Liver (tissue), 9 donors: ENCODE data around the gene VWF. TPM values are rescaled to one million over a fixed set of nuclear protein-coding genes. Genes with fewer than 3 reads are reported as not detected.

Source experiments
- DNase-seq: peaks from one replicate; pipeline ENCODE4 v3.0.0-alpha.2; 2017; ENCODE audit warnings: low spot score
- H3K27ac ChIP-seq, 2 donors: one replicate each; pipeline ENCODE4 v1.7.0; 2013; ENCODE audit warnings: inconsistent platforms in 2 of 2, low read length in 2 of 2, control low read depth in 1 of 2, low read depth in 1 of 2, mild to moderate bottlenecking in 1 of 2
- H3K27me3 ChIP-seq, 4 donors: one replicate each; pipeline versions ENCODE4 v1.6.1 to v1.7.0; 2013; ENCODE audit warnings: low read length in 3 of 4, inconsistent platforms in 1 of 4, mild to moderate bottlenecking in 1 of 4, moderate library complexity in 1 of 4; ENCODE audit not compliant: control insufficient read depth in 4 of 4, insufficient read depth in 4 of 4
- H3K36me3 ChIP-seq, 4 donors: one replicate each; pipeline versions ENCODE4 v1.6.1 to v1.7.0; 2013; ENCODE audit warnings: low read length in 3 of 4, mild to moderate bottlenecking in 3 of 4, low read depth in 1 of 4, moderate library complexity in 1 of 4; ENCODE audit not compliant: control insufficient read depth in 4 of 4, insufficient read depth in 3 of 4
- H3K4me1 ChIP-seq, 4 donors: one replicate each; pipeline versions ENCODE4 v1.6.1 to v1.7.0; 2013; ENCODE audit warnings: low read length in 3 of 4, mild to moderate bottlenecking in 3 of 4, moderate library complexity in 1 of 4; ENCODE audit not compliant: control insufficient read depth in 4 of 4, insufficient read depth in 4 of 4
- H3K4me3 ChIP-seq, 3 donors: one replicate each; pipeline versions ENCODE4 v1.6.1 to v1.7.0; 2013; ENCODE audit warnings: low read length in 3 of 3, control low read depth in 1 of 3, low read depth in 1 of 3, mild to moderate bottlenecking in 1 of 3
- H3K9ac ChIP-seq, 2 donors: one replicate each; pipeline ENCODE4 v1.7.0; 2013; ENCODE audit warnings: low read length in 2 of 2, mild to moderate bottlenecking in 2 of 2, moderate library complexity in 2 of 2, control low read depth in 1 of 2, low read depth in 1 of 2
- H3K9me3 ChIP-seq, 4 donors: one replicate each; pipeline versions ENCODE4 v1.6.1 to v1.7.0; 2013; ENCODE audit warnings: low read length in 3 of 4; ENCODE audit not compliant: control insufficient read depth in 4 of 4
- ATF3 ChIP-seq: IDR thresholded peaks from 2 replicates; pipeline ENCODE4 v1.6.1; 2016; ENCODE audit warnings: antibody characterized with exemption
- CTCF ChIP-seq: fragments of 150-350 bp; IDR thresholded peaks from 2 replicates; pipeline ENCODE4 v1.5.1; 2017; ENCODE audit warnings: improper control_type of control experiment, low read depth, low read length; ENCODE audit not compliant: missing input control
- EGR1 ChIP-seq, 2 donors: IDR thresholded peaks; 2 replicates each; pipeline ENCODE4 v1.6.1; 2016 to 2018; ENCODE audit warnings: antibody characterized with exemption in 2 of 2, low read depth in 2 of 2
- FOXA1 ChIP-seq: IDR thresholded peaks from 2 replicates; pipeline ENCODE4 v1.6.1; 2016; ENCODE audit warnings: antibody characterized with exemption
- FOXA2 ChIP-seq: IDR thresholded peaks from 2 replicates; pipeline ENCODE4 v1.6.1; 2016; ENCODE audit warnings: antibody characterized with exemption
- GABPA ChIP-seq, 2 donors: IDR thresholded peaks in 1 of 2; conservative IDR thresholded peaks in 1 of 2; 2 replicates each; pipeline ENCODE4 v1.6.1; 2016; ENCODE audit warnings: antibody characterized with exemption in 2 of 2, mild to moderate bottlenecking in 1 of 2, moderate library complexity in 1 of 2
- HNF4A ChIP-seq, 2 donors: conservative IDR thresholded peaks; 2 replicates each; pipeline ENCODE4 v1.6.1; 2016; ENCODE audit warnings: antibody characterized with exemption in 2 of 2, mild to moderate bottlenecking in 2 of 2
- HNF4G ChIP-seq: IDR thresholded peaks from 2 replicates; pipeline ENCODE4 v1.6.1; 2016; ENCODE audit warnings: antibody characterized with exemption
- JUND ChIP-seq, 2 donors: IDR thresholded peaks; 2 replicates each; pipeline ENCODE4 v1.6.1; 2016; ENCODE audit warnings: antibody characterized with exemption in 2 of 2
- MAX ChIP-seq: IDR thresholded peaks from 2 replicates; pipeline ENCODE4 v1.6.1; 2016; ENCODE audit warnings: antibody characterized with exemption
- NR2F2 ChIP-seq: IDR thresholded peaks from 2 replicates; pipeline ENCODE4 v1.6.1; 2016; ENCODE audit warnings: antibody characterized with exemption
- RAD21 ChIP-seq, 2 donors: IDR thresholded peaks; 2 replicates each; pipeline ENCODE4 v1.6.1; 2016; ENCODE audit warnings: antibody characterized with exemption in 2 of 2, mild to moderate bottlenecking in 2 of 2
- REST ChIP-seq: IDR thresholded peaks from 2 replicates; pipeline ENCODE4 v1.6.1; 2016; ENCODE audit warnings: antibody characterized with exemption, mild to moderate bottlenecking
- RXRA ChIP-seq, 2 donors: IDR thresholded peaks; 2 replicates each; pipeline ENCODE4 v1.6.1; 2017 to 2018; ENCODE audit warnings: antibody characterized with exemption in 2 of 2, mild to moderate bottlenecking in 1 of 2
- SP1 ChIP-seq: IDR thresholded peaks from 2 replicates; pipeline ENCODE4 v1.6.1; 2018; ENCODE audit warnings: antibody characterized with exemption, mild to moderate bottlenecking
- TAF1 ChIP-seq: conservative IDR thresholded peaks from 2 replicates; pipeline ENCODE4 v1.6.1; 2016; ENCODE audit warnings: antibody characterized with exemption, mild to moderate bottlenecking
- YY1 ChIP-seq: IDR thresholded peaks from 2 replicates; pipeline ENCODE4 v1.6.1; 2016; ENCODE audit warnings: antibody characterized with exemption, mild to moderate bottlenecking
- ZBTB33 ChIP-seq: IDR thresholded peaks from 2 replicates; pipeline ENCODE4 v1.6.1; 2016; ENCODE audit warnings: antibody characterized with exemption
- WGBS: extraction: QIAGEN DNeasy Blood & Tissue Kit; methylation state at CpG from one replicate; pipeline ENCODE4 v1.1.7; 2013; 5-methylcytosine and 5-hydroxymethylcytosine counted together
- polyA plus RNA-seq, 2 donors: library from polyadenylated mRNA; stranded (reverse) in 1 of 2; unstranded in 1 of 2; fragments of 200-250 nt in 1 of 2; fragments of >200 nt in 1 of 2; fragmentation: Nextera tagmentation in 1 of 2; extraction: Ambion mirVana in 1 of 2; gene quantifications; one replicate each; pipeline versions ENCODE4 v1.2.1 to v1.2.3, GENCODE V29; 2013 to 2015
- total RNA-seq, 2 donors: library from RNA; depleted of rRNA; stranded (reverse); fragments of >200 nt; gene quantifications; one replicate each; pipeline ENCODE4 v1.2.3, GENCODE V29; 2014
- donor health status: healthy.
- donor health status: healthy.
- donor health status: healthy.
- donor health status: healthy.
- donor health status: healthy.

Gene VWF
- total and polyA plus RNA-seq, 4 donors = 2.1 to 10.8 (median 4.0) TPM

GRCh38 chr12:5947006-5947405, 177.5 kb downstream of the VWF start:
- Histone ChIP-seq H3K36me3 (no peaks in the 10 kb centered on the region), H3K4me1 (peaks cover 0 to 10% (median 6%) of the 10 kb centered on the region in 4 donors), H3K9ac (no peak overlapping the region), H3K27ac (no peak overlapping the region), H3K4me3 (no peak overlapping the region), H3K27me3 (peaks cover 0 to 11% (median 8%) of the 10 kb centered on the region in 4 donors), H3K9me3 (no peaks in the 10 kb centered on the region)
- WGBS = 86% methylated on average over 1 of the region's 1 CpG
- TF ChIP-seq SP1 (no peak), HNF4A (conservative IDR thresholded peaks at IDR 0.05) (no peak), CTCF (no peak)
- DNase-seq = no peak

GRCh38 chr12:5946388-5946787, 178.1 kb downstream of the VWF start:
- TF ChIP-seq YY1 (no peak), CTCF (no peak), RAD21 (IDR thresholded peaks at IDR 0.05) (no peak), MAX (no peak), TAF1 (no peak), SP1 (no peak), EGR1 (IDR thresholded peaks at IDR 0.05; ENCODE audit: low read depth in 2 of 2) (no peak), HNF4A (conservative IDR thresholded peaks at IDR 0.05) (no peak), ATF3 (no peak), NR2F2 (no peak), REST (no peak), GABPA (IDR thresholded peaks at IDR 0.05 in 1 of 2, conservative IDR thresholded peaks at IDR 0.05 in 1 of 2) (no peak), FOXA2 (no peak), JUND (IDR thresholded peaks at IDR 0.05) (no peak), HNF4G (no peak), RXRA (IDR thresholded peaks at IDR 0.05) (no peak), ZBTB33 (no peak), FOXA1 (no peak)
- no peak overlapping the region for H3K4me3 ChIP-seq
- H3K27ac ChIP-seq = no peak overlapping the region
- H3K4me1 ChIP-seq = peaks cover 0 to 10% (median 6%) of the 10 kb centered on the region in 4 donors
- H3K9me3 ChIP-seq = no peaks in the 10 kb centered on the region
- H3K36me3 ChIP-seq = no peaks in the 10 kb centered on the region
- no peak overlapping the region for H3K9ac ChIP-seq
- no peak for DNase-seq
- whole genome bisulfite sequencing = 85% methylated on average over 2 of the region's 2 CpGs
- H3K27me3 ChIP-seq = peaks cover 0 to 11% (median 8%) of the 10 kb centered on the region in 4 donors
